Activated CD4-positive, CD25-positive, alpha-beta regulatory T cell (primary cell): ENCODE results near the gene RNF43.

Source experiments
- DNase-seq, 4 experiments: peaks; one replicate each; lab custom pipeline; 2025; lab: John Stamatoyannopoulos, UW

RNF43 gene

GRCh38 chr17:58381124-58382035 is 36.0 kb downstream of the RNF43 start:
- no peak for DNase-seq

GRCh38 chr17:58380207-58381123 is 36.9 kb downstream of the RNF43 start:
- DNase-seq: no peak

- DNase-seq: no peak
Observed at GRCh38 chr17:58379511-58379824, 37.9 kb downstream of the RNF43 start.

DNA sequence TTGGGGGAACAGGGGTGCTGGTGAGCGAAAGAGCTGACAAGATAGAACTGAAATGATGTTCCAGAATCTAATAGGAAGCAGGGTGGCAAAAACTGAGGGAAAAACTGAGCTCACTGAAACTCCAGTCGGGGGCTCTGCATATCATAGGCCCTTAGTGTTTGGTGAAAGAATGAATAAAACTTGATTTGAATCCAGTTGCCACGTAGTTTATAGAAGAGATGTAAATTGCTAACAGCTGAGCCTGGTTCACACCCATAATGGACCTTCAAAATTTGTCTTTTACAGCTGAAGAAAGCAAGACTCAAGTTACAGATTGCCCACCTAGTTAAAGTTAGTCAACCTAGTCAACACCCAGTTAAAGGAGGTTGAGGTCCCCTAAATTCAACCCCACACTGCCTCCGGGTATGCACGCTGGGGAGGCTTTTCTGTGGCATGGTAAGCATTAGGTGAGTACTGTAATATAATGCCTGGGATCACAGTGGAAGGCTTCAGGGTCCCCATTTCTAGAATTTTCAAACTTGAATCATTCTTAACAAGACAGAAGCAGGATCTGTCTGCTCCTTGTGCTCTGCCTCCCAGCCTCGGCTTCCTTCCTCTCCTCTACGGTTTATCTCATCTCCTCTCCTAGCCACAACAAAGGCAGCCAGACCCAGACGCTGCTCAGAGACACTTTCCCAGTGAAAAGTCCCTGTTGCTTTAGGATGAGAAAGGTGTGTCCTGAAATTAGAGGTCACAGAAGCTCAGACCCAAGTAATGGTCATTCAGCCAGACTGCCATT is 38.4 kb downstream of the RNF43 start:
- DNase-seq: no peak

DNA sequence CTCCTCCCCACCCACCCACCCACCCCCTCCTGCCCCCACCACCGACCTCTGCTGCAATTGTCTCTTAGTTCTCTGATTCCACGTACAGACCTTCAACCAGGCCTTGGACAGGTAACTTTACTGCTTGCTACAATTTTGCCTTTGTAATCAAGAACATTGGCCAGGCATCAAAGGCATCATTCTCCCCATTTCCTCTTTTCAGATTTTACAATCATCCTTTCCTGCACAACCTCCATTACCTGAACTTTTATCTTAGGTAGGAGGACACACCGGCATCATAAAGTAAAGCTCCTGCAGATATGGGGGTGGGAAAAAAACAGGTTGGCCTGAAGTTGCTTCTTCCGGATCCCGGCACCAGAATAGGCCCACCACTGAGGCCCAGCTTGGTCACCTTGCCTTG is 39.7 kb downstream of the RNF43 start:
- no peak for DNase-seq

- DNase-seq: no peak
Observed at GRCh38 chr17:58377093-58377601, 40.2 kb downstream of the RNF43 start.

DNA sequence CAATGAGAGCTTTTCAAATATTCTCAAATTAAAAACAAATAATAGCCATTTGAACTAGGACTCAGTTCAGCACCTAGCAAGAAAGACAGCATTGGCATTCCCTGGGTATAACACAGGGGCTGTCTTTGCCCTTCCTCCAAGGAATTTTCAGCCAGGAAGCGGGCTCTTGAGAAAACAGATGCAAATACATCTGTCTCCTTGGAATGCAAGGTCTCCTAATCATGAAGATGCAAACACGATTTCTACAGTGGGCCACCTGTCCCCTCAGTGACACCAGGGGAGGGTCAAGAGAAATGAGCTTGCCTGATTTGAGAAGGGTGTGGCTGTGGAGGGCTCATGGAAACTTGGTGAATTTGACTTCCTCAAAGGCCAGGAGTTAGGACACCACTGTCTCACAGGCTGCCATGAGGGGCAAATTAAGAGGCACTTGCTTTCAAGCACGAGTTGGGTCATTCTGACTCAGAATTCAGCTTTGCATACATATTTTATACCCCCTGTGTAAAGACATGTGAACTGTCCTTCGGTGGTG is 40.8 kb downstream of the RNF43 start:
- no peak for DNase-seq

GRCh38 chr17:58375811-58376210 is 41.5 kb downstream of the RNF43 start:
- DNase-seq: no peak

- no peak for DNase-seq
Observed at GRCh38 chr17:58375256-58375655, 42.1 kb downstream of the RNF43 start.

GRCh38 chr17:58373923-58374322 is 43.4 kb downstream of the RNF43 start:
- no peak for DNase-seq

DNA sequence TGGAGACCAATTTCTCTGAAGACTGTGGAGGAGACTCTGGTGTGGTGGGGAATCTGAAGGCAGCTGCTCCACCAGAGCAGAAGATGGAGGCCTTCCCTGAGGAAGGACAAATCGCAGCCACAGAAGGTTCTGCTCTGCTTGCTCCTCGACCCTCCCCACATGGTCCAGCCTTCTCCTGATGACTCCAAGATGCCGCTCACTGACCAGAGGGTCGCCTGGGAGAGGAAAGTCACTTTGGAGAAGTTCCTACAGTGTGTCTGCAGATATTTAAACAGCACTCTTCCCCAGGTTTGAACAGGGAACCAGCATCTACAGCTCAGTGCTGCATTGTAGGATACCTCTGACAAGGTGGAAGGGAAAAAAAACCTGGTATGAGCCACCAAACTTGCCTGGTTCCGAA is 44.3 kb downstream of the RNF43 start:
- DNase-seq: no peak

DNA sequence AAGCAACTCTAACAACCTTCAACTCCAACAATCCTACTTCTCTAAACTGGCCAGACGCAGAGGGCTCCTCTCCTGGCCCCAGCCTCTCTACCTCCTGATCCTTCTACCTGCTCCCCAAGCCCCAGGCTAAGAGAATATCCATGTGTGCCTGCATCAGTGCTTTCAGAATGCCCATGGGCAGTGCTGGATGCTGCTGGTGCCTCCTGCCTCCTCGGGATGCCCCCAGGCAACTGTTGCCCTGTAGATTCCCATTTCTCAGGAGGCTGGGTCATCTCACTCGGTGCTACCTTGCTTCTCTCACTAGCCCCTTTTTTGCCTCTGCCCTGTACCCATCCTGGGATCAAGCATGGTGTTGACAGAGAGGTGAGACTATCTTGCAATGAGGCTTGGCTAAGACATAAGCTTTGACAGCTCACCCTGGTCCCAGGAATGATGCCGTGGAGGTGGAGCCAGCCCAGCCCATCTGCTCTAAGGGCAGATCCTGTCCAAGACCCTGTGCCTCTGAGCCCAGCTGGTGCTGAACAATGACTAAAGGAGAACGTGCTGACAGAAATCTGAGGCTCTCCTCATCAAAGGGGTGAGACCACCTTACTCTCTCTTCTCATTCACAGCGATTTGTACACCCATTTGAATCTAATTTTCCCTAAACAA is 45.9 kb downstream of the RNF43 start:
- no peak for DNase-seq

GRCh38 chr17:58370716-58371115 is 46.6 kb downstream of the RNF43 start:
- no peak for DNase-seq

- no peak for DNase-seq
Observed at GRCh38 chr17:58370309-58370708, 47.0 kb downstream of the RNF43 start.

DNA sequence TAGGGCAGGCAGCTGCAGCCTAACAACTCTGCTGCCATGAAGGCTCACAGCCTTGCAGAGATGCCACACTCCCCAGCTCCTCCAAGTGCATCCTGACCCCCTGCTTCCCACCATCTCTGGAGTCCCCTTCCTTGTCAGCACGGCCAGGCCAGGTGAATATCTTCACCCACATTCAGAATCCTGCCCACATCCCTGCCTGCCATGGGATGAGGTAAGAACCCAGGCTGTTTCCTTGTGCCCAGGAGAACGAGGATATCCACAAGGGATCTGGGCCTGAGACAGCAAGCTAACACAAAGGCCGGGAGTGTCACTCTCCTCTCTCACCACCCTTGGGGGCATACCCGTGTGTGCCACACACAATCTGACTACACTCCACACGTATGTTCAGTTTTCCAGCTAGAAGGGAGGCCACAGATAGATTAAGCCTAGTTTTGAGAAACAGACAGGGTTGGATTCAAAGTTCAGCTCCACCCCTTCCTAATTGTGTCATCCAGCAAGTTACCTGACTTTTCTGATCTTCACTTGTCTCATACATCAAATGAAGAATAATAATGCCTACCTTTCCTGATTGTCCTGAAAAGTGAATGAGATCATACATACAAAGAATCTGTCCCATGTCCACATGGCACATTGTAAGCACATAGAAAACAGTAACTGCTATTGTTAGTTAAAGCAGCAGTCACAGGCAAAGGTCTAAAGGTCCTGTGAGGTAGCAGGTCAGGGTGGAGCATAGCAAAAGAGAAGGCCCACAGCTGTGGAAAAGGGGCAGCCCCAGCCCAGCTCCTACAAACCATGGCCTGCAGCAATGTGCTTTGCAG is 47.9 kb downstream of the RNF43 start:
- no peak for DNase-seq

- no peak for DNase-seq
Observed at GRCh38 chr17:58368860-58369213, 48.5 kb downstream of the RNF43 start.
